ENCODE measurements around the gene AHSA1. TPM values are rescaled to one million over a fixed set of nuclear protein-coding genes. Genes with fewer than 3 reads are reported as not detected.

Gene AHSA1
- polyA plus RNA-seq, 6 donors from 2014 or later: 81.8 to 127 (median 104) TPM

GRCh38 chr14:77455966-77456640 is 1.8 kb upstream of the AHSA1 start:
- ATAC-seq (ENCODE audit: low read depth in 2 of 2) (no peak), DNase-seq (no peak)
- peaks cover 37 to 43% (median 42%) of the 10 kb centered on the region in 3 donors for H3K4me1 Mint-ChIP-seq
- H3K36me3 Mint-ChIP-seq: peaks cover 17 to 24% of the 10 kb centered on the region in 2 donors
- H3K9me3 Mint-ChIP-seq: no peaks in the 10 kb centered on the region
- peak overlapping the region in 4 of 6 donors; percentile 96 to 100 (median 100) for H3K27ac Mint-ChIP-seq
- H3K27me3 Mint-ChIP-seq: no peaks in the 10 kb centered on the region
- H3K4me3 Mint-ChIP-seq: peak overlapping the region; percentile 99 to 100 (median 100)

DNA sequence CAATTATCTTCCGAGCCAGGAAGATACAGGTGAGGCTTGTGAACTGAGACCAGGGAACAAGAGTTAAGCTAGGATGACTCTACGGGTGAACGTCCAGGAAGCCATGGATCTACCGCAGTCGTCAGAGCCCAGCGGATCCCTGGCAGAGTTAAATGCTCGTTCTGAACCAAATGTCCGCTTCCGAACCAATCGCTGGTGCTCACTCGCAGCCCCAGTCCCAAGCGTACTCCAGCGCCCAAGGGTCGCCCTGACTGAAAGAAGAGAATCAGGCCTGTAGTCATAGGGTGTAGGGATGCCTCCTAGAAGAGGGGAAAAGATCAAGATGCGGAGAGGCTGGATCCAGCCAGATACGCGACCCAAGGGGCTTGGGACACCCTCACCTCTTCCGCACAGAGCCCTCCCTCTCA is 775 bp upstream of the AHSA1 start:
- Mint-ChIP-seq H3K27ac (peak overlapping the region; percentile 96 to 100 (median 100)), H3K27me3 (no peaks in the 10 kb centered on the region), H3K36me3 (peaks cover 14 to 23% of the 10 kb centered on the region in 2 donors), H3K9me3 (no peaks in the 10 kb centered on the region), H3K4me3 (peak overlapping the region; percentile 99 to 100 (median 100)), H3K4me1 (peaks cover 37 to 43% (median 43%) of the 10 kb centered on the region in 3 donors)
- no peak for DNase-seq
- ATAC-seq (ENCODE audit: low read depth in 2 of 2): peak; percentile 2

DNA sequence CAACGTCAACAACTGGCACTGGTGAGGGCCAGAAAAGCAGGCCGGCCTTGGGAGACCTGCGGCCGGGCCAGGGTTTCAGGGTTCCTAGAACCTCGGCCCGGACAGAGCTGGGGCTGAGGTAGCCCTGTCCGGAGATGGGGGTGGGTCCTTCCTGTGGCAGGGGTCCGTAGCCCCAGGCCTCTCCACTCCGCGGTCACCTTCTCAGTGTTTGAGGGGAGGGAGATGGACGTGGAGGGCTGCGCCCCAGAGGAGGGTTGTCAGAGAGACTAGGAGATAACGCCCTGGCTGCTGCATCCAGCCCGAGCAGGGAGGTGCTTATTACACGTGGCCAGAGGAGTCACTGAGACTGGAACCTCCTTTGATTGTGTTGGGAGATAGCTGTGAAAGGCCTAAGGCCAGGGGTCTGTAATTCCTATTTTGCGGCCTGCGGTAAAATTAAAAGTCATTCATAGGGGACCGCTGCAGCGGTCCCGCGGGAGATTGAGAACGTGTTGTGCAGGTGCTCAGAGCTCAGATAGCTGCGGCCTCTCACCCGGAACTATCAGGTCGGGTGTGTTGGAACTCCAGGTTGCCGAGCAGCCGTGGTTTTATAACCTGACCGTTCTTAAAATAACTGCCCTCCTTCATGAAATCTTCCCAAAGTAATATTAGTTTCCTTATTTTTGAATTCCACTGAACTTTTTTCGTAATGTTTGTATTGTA is 507 bp downstream of the AHSA1 start:
- Mint-ChIP-seq H3K9me3 (no peaks in the 10 kb centered on the region), H3K4me3 (peak overlapping the region; percentile 99 to 100 (median 100)), H3K27me3 (no peaks in the 10 kb centered on the region), H3K36me3 (peaks cover 8 to 24% of the 10 kb centered on the region in 2 donors), H3K27ac (peak overlapping the region; percentile 88 to 100 (median 99)), H3K4me1 (peaks cover 37 to 39% (median 39%) of the 10 kb centered on the region in 3 donors)
- ATAC-seq (ENCODE audit: low read depth in 2 of 2): peak; percentile 5 to 6
- peak; percentile 28 for DNase-seq

DNA sequence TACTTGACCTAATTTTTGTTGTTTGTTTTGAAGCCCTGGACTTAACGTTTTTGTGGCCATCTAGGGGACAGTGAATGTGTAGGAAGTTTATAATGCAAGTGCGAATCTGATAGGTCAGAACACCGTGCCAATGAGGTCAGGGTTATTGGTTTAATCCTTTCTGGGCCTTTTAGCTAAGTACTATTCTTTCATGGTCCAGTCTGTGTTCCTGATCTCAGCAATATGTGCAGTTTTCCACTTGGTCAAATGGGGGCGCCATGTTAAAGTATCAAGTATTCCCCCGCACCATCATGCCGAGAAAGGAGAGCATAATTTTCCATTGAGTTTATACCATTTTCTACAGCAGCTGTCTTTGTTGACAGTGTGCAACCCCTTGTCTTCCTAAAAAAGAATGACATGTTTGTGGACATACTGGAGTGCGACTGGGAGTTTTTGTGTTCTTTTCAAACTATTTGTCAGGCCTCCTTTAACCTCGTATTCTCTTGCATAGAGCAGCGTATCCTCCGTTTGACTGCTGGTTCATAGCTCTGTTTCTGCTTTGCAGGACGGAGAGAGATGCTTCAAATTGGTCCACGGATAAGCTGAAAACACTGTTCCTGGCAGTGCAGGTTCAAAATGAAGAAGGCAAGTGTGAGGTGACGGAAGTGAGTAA is 1.3 kb downstream of the AHSA1 start:
- Mint-ChIP-seq H3K27me3 (no peaks in the 10 kb centered on the region), H3K36me3 (peaks cover 8 to 22% of the 10 kb centered on the region in 2 donors), H3K4me3 (peak overlapping the region; percentile 99 to 100 (median 100)), H3K27ac (peak overlapping the region; percentile 32 to 100 (median 93)), H3K9me3 (no peaks in the 10 kb centered on the region), H3K4me1 (peaks cover 36 to 39% (median 37%) of the 10 kb centered on the region in 3 donors)
- ATAC-seq (ENCODE audit: low read depth in 2 of 2): no peak
- DNase-seq: peak; percentile 43

DNA sequence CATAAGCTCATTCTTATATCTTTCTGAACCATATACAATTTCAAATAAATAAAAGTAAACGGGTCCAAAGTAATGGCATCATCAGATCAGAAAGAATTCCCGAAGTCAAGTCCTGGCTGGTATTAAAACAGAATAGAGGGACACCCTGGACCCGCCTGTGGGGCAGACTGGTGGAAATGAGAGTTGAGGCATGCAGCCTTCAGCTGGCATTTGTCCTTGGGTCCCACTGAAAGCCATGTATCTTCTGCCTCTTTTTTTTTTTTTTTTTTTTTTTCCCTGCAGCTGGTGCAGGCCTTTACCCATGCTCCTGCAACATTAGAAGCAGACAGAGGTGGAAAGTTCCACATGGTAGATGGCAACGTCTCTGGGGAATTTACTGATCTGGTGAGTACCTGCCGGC is 9.9 kb downstream of the AHSA1 start:
- Mint-ChIP-seq H3K36me3 (peaks cover 20 to 24% of the 10 kb centered on the region in 2 donors), H3K4me3 (no peak overlapping the region), H3K9me3 (no peaks in the 10 kb centered on the region), H3K27ac (peak overlapping the region in 1 of 6 donors; percentile 78), H3K4me1 (no peaks in the 10 kb centered on the region), H3K27me3 (no peaks in the 10 kb centered on the region)
- DNase-seq (no peak), ATAC-seq (ENCODE audit: low read depth in 2 of 2) (no peak)

GRCh38 chr14:77469067-77469505 is 11.2 kb downstream of the AHSA1 start:
- Mint-ChIP-seq H3K36me3 (peaks cover 20 to 22% of the 10 kb centered on the region in 2 donors), H3K27ac (peak overlapping the region in 1 of 6 donors; percentile 56), H3K27me3 (no peaks in the 10 kb centered on the region), H3K4me1 (no peaks in the 10 kb centered on the region), H3K4me3 (no peak overlapping the region), H3K9me3 (no peaks in the 10 kb centered on the region)
- DNase-seq: no peak
- no peak for ATAC-seq (ENCODE audit: low read depth in 2 of 2)

- ATAC-seq (ENCODE audit: low read depth in 2 of 2): no peak
- H3K4me1 Mint-ChIP-seq: no peaks in the 10 kb centered on the region
- DNase-seq: no peak
- no peak overlapping the region for H3K27ac Mint-ChIP-seq
- H3K9me3 Mint-ChIP-seq: no peaks in the 10 kb centered on the region
- no peaks in the 10 kb centered on the region for H3K27me3 Mint-ChIP-seq
- peaks cover 20 to 22% of the 10 kb centered on the region in 2 donors for H3K36me3 Mint-ChIP-seq
- no peak overlapping the region for H3K4me3 Mint-ChIP-seq
These were observed 11.6 kb downstream of the AHSA1 start for GRCh38 chr14:77469539-77469938.

GRCh38 chr14:77470224-77470870 is 12.5 kb downstream of the AHSA1 start:
- no peak overlapping the region for H3K27ac Mint-ChIP-seq
- no peaks in the 10 kb centered on the region for H3K9me3 Mint-ChIP-seq
- ATAC-seq (ENCODE audit: low read depth in 2 of 2) (no peak), DNase-seq (no peak)
- H3K4me3 Mint-ChIP-seq: no peak overlapping the region
- no peaks in the 10 kb centered on the region for H3K27me3 Mint-ChIP-seq
- H3K4me1 Mint-ChIP-seq: no peaks in the 10 kb centered on the region
- peaks cover 14 to 20% of the 10 kb centered on the region in 2 donors for H3K36me3 Mint-ChIP-seq

GRCh38 chr14:77473921-77474320 is 16.0 kb downstream of the AHSA1 start:
- Mint-ChIP-seq H3K27ac (peak overlapping the region in 2 of 6 donors; percentile 69), H3K4me3 (no peak overlapping the region), H3K4me1 (peaks cover 0 to 2% (median 0%) of the 10 kb centered on the region in 3 donors), H3K36me3 (peaks cover 7 to 8% of the 10 kb centered on the region in 2 donors), H3K27me3 (no peaks in the 10 kb centered on the region), H3K9me3 (no peaks in the 10 kb centered on the region)
- ATAC-seq (ENCODE audit: low read depth in 2 of 2): no peak
- DNase-seq: no peak

DNA sequence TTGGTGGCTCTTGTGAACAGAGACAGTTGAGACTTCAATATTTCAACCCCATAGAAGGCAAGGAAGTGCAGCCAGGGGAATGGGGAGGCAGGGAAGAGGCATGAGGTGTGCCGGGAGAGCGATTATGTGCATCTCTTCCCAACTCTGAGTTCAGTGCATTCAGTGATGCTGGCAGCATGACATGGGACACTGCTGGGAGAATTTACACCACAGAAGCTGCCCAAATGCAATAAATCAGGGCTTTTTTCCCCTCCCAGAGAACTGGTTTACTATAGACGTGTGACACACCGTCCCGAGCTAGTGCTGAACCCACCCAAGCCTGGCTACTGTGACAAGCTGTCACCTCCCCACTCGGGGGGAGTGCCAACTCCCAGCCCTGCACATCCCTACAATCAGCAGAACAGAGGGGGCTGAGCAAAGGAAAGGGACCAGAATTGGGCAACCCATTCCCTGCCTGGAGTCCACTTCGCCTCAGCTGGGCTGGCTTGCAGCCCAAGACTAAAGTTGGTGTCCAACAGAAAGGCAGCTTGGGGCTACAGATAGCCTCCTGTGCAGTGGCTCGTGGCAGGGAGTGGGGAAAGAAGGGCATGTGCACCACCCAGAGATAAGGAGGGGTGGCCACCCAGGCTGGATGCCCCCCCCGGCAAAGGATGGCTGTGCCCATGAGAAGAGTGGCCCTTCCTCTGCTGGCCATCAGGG is 16.7 kb downstream of the AHSA1 start:
- Mint-ChIP-seq H3K9me3 (no peaks in the 10 kb centered on the region), H3K27ac (peak overlapping the region in 2 of 6 donors; percentile 69), H3K27me3 (no peaks in the 10 kb centered on the region), H3K36me3 (peaks cover 0 to under 1% of the 10 kb centered on the region in 2 donors), H3K4me3 (no peak overlapping the region), H3K4me1 (peaks cover 0 to 2% (median 0%) of the 10 kb centered on the region in 3 donors)
- ATAC-seq (ENCODE audit: low read depth in 2 of 2): no peak
- DNase-seq: no peak

DNA sequence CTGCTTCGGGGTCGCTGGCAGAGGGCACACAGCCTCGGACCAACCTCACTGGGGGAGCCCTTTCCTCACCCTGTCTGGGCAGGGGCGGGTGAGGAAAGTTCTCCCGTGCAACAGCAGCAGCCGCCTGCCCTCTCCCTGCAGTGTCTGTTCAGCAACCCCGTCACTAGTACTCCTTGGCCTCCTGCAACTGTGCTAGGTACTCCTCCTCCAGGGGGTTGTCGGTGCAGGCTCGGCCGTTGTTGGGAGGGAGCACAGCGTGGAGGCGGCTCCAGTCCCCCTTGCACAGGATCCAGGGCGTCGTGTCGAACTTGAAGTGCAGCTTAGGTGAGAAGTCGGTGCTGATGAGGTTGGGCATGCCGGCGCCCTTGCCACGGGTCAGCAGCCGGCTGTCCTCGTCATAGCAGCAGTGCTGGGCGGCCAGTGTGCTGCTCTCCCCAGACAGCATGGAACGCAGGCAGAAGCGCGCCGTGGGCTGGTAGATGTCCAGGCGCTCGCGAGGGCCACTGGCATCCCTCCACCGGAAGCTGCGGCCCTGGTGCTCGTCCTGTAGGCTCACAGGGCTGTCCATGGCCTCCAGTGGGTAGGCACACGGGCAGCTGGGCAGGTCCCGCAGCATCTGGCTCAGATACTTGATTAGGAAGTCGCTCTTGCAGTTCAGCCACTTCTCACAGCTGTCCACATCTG is 17.7 kb downstream of the AHSA1 start:
- DNase-seq: no peak
- H3K9me3 Mint-ChIP-seq: no peaks in the 10 kb centered on the region
- no peaks in the 10 kb centered on the region for H3K36me3 Mint-ChIP-seq
- no peak for ATAC-seq (ENCODE audit: low read depth in 2 of 2)
- no peak overlapping the region for H3K27ac Mint-ChIP-seq
- H3K27me3 Mint-ChIP-seq: no peaks in the 10 kb centered on the region
- peak overlapping the region in 1 of 8 donors; percentile 71 for H3K4me3 Mint-ChIP-seq
- H3K4me1 Mint-ChIP-seq: peaks cover 0 to 2% (median 0%) of the 10 kb centered on the region in 3 donors

GRCh38 chr14:77478029-77478428 is 20.1 kb downstream of the AHSA1 start:
- H3K27me3 Mint-ChIP-seq: no peaks in the 10 kb centered on the region
- peaks cover 0 to 6% (median 2%) of the 10 kb centered on the region in 3 donors for H3K4me1 Mint-ChIP-seq
- H3K9me3 Mint-ChIP-seq: no peaks in the 10 kb centered on the region
- H3K36me3 Mint-ChIP-seq: no peaks in the 10 kb centered on the region
- no peak overlapping the region for H3K27ac Mint-ChIP-seq
- ATAC-seq (ENCODE audit: low read depth in 2 of 2): no peak
- no peak overlapping the region for H3K4me3 Mint-ChIP-seq
- no peak for DNase-seq
